RPMI7951 (cell line): ENCODE data around the gene ZNF362. TPM values are rescaled to one million over a fixed set of nuclear protein-coding genes. Genes with fewer than 3 reads are reported as not detected.
A peak's percentile ranks its signal among the peaks of the same experiment; 100 is the strongest.
"Not testable (repeated sequence)": the region's sequence is repeated elsewhere in the genome, so short reads cannot be mapped to it uniquely, and the experiment has no call there.

Experiments
- DNase-seq: peaks from one replicate; pipeline ENCODE4 v3.0.0-alpha.2; 2012; ENCODE audit warnings: low read depth
- total RNA-seq: library from RNA; depleted of rRNA; stranded (reverse); fragments of >200 nt; shearing (Covaris generic); gene quantifications from 2 replicates; pipeline ENCODE4 v1.2.3, GENCODE V29; 2014

The ZNF362 gene
- total RNA-seq, 1 experiment from 2014 or later: 8.9 TPM

DNA sequence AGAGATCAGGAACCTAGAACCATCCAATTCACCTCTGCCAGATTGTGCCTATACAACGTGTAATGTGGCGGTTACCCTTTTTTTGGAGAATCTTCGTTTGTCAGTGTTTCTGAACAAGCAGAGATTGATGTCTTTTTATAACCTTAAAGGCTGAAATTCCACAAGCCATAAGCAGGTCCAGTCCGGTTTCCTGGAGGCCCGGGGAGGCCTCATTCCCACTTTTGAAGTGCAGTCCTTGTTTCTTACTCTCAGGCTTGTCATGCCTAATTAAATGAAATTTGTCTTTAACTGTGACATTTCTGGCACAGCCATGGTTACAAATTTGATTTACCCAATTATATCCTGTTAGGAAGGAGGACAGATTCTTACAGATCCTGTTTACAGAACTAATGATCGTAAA, 27.8 kb downstream of the ZNF362 start:
- no peak for DNase-seq

DNA sequence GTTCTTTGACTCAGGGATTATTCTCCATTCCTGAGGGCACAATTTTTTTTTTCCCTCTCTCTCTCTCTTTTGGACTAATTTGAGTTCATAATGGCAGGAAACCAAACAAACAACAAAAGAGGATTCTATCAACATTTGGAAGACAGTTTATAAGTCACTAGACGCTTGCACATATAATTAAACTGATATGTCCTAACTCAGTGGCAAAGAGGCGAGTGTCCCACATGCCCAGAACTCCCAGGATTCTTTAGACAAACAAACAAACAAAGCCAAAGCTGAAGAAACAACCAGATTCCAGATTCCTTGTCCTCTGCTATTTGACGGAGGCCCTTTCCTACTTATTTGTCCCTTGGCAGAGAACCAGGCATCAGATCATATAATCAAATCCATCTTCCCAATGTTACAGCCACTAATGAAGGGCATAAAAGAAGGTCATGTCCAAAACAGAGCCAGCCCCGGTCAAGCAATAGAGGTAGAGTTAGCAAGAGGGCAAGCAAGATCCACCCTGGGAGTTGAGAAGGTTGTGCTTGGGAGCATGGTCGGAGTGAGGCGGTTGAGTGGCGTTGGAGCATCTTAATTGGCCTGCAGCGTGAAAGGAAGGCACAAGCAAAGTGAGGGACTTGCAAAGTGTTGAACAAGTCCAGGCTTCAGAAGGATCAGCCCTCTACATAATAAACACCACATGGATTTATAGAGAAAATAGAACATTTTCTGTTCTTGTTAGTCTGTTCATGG, 30.3 kb downstream of the ZNF362 start:
- DNase-seq: no peak

DNA sequence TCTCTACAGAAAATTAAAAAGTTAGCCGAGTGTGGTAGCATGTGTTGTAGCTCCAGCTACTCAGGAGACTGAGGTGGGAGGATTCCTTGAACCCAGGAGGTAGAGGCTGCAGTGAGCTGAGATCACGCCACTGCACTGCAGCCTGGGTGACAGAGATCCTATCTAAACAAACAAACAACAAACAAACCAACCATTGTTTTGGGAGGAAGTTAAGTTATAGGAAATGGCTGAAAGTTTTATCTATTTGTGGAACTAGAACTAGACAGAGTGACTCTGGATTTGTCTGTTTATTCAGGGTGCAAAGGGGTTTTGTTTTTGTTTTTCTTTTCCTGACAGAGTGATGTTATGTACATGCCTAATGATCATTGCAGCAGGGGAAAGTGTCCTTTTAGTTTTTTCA, 31.0 kb downstream of the ZNF362 start:
- no peak for DNase-seq

DNA sequence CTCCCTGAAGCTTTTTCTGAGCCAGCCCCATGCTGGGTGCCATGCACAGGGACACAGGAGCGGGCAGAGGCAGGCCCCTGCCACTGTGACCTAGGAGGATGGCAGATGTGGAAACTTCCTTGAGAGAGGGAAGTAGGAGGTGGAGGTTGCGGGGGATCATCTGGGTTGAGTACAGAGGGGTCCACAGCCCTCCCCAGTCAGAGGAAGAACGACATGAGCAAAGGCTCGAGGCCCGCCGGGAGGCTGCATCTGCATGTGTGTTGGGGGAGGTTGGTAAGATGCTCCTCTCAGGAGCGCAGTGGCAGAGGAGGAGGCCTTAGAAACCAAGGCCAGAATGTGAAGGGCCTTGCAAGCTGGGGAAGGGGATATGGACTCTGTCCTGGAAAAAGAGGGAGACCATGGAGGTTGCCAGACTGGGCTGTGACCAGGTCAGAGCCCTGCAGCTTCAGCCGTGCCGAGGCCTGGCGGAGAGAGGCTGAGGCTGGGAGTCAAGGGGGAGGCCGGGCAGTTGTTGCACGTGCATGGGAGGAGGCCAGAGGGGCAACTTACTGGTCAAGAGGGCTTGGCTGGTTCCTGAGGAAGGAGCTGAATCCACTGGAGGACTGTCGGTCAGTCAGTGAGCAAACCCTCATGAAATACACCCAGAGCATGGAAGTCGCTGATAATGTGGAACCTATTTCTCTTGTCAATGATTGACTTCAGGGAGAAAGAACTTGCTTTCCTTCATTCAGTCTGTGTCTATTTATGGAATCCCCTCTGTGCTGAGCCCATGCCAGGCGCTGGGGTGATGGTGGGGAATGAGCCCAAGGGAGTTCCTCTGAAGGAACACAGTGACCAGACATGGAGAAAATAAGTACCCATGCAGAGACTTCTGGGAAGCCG, 32.9 kb downstream of the ZNF362 start:
- no peak for DNase-seq

DNA sequence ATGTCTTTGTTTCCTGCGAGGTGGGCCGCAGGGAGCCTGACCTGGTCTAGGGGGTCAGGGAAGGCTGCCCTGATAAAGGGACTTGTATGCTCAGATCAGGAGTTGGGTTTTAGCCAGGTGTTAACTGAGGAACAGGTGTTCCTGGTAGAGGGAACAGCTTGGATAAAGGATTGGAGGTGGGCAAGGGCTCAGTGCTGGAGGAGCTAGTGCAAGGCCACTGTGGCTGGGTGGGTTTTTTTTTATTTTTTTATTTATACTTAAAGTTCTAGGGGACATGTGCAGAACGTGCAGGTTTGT, 33.5 kb downstream of the ZNF362 start:
- DNase-seq: no peak

DNA sequence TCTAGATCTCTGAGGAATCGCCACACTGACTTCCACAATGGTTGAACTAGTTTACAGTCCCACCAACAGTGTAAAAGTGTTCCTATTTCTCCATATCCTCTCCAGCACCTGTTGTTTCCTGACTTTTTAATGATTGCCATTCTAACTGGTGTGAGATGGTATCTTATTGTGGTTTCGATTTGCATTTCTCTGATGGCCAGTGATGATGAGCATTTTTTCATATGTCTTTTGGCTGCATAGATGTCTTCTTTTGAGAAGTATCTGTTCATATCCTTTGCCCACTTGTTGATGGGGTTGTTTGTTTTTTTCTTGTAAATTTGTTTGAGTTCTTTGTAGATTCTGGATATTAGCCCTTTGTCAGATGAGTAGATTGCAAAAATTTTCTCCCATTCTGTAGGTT, 34.3 kb downstream of the ZNF362 start:
- not testable (repeated sequence) for DNase-seq

DNA sequence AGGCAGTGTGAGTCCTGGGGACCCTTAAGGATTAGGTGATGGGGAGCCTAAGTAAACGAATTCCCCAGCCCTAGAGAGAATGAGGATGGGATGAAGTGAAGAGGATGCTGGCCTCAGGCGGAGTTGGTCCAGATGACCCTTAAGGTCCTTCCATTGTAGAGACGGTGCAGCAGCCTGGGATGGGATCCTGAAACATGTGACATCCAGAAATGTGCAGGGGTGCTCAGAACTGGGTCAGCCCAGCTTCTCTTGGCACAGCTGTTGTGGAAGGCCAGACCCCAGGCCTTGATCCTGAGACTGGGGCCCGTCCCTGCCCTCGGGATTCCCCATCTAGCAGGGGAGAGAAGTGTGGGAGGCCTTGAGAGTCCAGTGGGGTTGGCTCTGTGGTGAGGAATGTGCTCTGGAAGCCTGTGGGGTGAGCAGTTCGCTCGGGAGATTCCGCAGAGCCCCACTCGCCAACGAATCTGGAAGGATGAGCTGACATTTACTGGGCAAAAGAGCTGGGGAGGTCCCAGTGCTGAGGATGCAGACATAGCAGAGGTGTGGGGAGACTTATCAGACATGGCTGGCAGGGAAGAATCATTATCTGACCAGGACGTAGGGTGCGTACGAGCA, 36.5 kb downstream of the ZNF362 start:
- DNase-seq: no peak

DNA sequence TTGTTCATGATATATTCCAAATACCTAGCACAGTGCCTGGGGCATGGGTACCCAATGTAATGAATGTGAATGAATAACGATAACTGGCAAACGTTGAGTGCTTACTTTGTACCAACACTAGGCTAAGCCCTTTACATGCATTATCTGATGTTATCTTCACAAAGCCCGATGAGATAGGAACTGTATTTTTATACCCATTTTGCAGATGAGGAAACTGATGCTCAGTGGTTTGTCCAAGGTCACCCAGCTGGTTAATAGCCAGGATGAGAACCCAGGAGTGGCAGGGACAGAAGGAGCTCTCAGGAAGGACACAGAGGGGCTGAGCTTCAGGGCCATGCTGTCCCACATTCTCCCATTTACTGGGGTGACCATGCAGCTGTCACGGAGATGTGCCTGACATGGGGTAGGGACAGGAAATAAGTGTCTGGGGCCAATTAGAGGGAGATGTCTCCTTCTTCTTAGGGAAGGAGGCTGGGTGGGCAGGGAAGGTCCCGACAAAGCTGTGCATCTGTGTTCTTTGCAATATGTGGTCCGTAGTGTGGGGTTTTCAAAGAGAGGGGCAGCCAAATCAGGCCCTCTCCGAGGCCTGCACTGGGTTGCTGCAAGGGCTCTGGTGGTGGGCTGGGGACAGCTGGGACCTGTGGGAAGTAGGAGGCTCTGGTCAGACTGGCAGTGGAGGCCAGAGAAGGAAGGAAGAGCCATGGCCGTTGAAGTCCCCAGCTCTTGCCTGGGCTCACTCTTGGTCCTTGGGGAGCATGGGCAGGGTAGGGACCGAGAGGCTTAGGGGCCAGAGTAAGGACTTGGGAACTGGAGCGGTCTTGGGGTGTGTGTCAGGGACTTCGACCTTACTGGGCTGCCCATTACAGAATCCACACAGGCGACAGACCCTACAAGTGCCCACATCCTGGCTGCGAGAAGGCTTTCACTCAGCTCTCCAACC, 38.0 kb downstream of the ZNF362 start:
- no peak for DNase-seq

DNA sequence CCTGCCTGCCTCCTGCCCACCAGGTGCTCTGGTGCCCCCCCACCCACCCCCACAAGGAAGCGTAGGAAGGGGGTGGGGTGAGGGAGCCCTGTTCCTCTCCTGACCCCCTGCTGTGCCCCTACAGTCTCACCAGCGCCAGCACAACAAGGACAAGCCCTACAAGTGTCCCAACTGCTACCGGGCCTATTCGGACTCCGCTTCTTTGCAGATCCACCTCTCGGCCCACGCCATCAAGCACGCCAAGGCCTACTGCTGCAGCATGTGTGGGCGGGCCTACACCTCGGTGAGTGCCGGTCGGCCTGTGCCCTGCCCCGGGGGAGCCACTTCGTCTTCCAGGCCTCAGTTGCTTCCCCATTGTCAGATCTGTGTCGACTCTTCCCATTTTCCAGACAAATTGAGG, 38.7 kb downstream of the ZNF362 start:
- DNase-seq: no peak

DNA sequence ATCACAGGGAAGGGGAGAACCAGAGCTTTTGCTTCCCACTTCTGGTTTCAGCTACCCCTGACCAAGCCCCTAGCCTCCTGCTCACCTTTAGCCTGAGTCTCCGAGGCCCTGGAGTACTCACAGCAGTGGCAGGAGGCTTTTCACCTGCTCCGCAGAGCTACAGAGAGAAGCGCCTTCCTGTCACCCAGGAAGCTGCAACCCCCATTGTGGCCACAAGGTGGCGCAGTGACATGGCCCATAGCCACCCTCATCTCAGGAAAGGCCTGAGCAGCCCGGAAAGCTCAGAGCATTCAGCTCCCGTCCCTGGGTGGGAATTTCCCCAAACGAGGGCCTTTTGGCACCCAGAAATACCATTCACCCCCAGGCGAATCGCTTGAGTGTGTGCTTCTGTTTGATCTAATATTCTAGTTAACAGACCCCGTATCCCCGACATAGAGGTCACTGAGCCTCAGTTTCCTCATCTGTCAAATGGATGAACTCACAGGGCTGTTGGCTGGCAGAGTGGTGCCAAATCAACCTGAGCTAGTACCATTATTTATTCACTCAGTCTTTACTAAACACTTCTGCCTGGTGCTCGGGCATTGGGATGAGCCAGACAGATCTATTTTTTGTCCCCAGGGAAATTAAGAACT, 39.3 kb downstream of the ZNF362 start:
- peak; percentile 77 for DNase-seq

DNA sequence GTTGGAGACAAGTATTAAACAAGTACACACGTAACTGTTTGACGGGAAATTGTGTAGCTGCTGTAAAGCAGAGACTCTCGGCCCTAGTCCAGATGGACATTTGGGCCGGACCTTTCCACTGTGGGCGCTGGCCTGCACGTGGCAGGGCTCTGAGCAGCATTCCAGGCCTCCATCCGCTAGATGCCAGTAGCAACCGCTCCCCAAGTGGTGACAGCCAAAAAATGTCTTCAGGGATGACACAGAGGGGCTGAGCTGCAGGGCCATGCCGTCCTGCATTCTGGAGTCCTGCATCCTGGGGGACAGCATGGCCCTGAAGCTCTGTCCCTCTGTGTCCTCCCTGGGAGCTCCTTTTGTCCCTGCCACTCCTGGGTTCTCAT, 39.8 kb downstream of the ZNF362 start:
- DNase-seq: no peak

DNA sequence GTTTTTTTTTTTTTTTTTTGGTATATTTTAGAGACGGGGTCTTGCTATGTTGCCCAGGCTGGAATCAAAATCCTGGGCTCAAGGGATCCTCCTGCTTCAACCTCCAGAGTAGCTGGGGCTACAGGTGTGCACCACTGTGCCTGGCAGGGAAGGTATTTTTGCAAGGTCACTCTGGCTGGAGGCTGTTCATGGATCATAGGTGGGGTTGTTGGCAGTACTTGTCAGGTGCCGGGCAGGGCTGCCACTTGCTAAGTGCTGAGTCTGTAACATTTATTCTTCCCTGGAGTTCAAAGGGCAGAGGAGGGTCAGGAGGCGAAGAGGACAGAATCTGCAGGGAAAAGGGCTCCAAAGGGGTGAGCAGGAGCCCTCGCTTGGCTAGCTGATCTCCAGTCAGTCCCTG, 40.5 kb downstream of the ZNF362 start:
- DNase-seq: no peak

DNA sequence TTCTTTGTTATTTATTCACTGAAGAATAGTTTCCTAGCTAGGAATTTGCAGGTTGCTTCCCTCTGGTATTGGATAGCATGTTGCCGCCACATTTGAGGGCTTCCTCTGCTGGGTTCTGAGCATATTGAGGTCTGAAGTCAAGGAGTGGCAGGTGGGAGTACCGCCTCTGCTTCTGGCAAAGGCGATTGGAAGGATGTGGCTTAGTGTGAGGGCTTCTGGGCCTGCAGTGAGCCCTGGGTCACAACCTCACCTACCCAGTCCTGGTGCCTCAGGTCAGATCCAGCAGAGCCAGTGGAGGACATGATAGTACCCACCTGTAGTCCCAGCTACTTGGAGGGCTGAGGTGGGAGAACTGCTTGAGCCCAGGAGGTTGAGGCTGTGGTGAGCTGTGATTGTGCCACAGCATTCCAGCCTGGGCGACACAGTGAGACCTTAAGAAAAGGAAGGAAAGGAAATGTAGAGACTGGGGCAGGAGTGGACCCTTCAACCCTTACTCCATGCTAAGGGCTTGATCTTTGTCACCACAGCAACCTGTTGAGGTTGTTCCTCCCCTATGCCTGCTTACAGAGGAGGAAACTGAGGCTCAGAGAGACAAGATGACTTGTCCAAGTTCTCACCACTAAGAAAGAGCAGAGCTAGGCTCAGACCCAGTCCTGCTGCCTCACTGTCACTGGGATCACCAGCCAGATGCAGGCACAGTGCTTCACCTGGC, 41.8 kb downstream of the ZNF362 start:
- no peak for DNase-seq

DNA sequence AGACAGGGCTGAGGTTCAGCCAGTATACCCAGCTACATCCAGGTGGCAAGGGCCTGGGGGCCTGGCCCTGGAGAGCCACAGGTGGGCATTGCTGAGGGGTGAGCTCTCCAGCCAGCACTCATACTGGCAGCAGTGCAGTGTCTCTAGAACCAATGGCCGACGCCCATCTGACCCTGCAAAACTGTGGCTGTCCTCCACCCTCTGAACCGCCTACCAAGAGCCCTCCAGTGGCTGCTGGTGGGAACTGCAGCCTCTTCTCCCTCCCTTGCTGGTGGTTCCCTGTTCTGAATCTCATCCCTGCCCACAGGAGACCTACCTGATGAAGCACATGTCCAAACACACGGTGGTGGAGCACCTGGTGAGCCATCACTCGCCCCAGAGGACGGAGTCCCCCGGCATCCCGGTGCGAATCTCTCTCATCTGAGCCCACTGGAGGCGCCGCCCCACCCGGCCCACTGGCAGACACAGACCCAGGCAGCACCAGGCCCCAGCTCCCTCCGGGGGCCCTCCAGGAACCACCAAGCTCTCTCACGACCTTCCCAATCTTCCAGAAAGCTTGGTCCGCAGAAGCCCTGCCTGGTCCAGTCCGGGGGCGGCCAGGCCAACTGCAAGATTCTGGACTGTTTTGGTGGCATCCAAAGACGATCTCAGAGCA, 42.5 kb downstream of the ZNF362 start:
- DNase-seq: peak; percentile 65

DNA sequence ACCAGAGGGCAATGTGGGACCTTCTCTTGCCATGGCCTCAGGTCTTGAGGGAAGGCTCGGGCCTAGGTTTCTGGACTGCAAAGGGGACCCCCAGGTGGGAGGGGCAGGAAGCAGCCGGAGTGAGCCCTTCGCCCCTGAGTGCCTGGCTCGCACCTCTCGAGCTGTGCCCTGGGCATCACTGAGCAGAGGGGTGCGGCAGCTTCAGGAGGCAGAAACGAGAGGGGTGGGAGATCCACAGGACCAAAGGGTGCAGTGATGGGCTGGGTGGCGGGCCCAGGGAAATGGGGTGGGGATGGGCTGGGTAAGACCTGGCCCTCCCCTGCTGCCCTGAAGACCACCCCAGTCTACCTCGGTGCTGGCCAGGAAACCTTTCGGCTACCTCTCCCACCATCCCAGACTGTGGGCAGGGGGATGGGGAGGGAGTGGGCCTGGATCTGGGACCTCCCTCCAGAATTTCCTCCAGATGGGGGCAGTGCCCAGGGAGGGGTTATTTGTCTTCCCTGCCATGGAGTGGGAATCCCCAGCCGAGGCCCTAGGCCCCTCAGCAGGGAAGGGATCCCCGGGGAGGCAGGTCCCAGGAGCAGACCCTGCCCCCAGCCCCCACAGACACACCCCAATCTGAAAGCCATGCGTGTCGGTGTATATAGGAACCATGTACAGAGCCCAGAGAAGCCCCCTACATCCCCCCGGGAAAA, 43.3 kb downstream of the ZNF362 start:
- no peak for DNase-seq

DNA sequence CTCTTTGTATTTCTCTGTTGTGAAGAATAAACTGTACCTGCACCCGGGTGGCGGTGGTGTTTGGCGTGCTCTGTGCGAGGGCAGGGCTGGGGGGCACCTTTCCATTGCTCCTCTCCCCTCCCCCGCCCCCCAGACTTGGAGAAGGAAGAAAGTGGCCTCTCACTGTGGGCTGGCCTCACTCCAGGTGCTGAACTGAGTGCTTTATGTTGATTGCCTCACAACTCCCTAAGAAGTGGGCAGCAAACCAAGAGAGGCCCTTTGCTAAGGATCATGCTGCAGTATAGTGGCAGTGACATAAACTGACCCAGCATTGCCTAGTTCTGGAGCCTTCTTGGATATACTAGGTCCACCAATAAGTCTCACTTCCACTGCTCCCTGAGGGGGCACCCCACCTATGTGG, 44.4 kb downstream of the ZNF362 start:
- DNase-seq: peak; percentile 83

DNA sequence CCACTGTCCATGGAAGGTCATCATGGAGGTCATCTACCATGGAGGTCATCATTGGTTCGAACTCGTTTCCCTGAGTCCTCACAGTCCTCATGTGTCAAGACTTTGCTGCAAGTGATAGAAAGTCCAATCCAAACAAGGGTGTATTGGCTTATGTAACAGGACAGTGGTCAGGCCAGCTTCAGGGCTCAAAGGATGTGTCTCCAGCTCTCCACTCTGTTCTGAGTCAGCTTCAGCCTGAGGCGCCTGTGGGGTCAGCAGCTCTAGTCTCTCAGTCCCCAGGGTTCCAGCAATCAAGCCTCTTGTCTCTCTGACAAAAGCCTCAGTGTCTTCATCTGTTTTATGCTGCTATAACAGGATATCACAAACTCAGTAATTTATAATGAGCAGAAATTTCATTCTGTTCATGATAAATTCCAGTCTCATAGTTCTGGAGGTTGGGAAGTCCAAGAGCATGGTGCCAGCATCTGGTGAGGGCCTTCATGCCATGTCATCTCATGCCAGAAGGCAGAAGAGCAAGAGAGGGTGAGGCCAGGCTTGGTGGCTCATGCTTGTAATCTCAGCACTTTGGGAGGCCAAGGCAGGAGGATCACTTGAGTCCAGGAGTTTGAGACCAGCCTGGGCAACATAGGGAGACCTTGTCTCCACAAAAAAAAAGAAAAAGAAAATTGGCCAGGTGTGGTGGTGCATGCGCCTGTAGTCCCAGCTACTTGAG, 45.1 kb downstream of the ZNF362 start:
- DNase-seq: peak; percentile 95

DNA sequence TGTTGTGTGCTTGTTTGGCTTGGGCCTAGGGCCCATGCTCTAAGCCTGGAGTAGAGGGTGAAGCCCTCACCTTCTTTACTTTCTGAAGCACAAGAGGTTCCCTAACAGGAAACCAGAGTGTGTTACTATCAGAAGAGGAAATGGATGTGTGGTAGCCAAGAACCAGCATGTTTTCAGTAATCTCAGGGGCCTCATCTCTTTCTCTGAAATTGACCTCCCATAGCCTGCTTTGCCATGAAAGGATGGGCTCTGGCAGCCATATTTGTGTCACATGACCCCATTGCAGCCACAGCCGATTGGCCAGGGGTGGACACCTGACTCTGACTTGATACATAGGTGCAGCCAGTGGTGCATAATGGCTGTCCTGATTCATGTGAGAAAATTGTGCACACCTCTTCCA, 46.0 kb downstream of the ZNF362 start:
- no peak for DNase-seq

DNA sequence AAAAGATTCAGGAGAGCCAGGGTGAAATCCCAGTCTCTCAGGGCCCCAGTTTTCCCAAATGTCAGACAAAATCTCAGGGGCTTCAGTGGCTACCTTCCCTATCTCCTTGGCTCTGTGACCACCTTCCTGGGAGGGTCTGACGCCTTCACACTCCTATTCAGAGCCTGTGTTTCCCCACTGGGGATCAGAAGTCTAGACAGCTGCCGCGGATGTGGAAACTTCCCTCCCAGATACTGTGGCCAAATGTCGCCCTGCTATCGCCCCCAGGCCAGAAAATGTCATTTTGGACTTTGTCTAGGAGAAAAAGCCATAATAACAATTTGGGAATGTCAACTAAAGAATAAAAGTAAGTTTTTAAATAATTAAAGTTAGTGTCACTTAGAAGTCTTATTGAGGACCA, 48.7 kb downstream of the ZNF362 start:
- no peak for DNase-seq
